Omental fat pad (tissue), 4 donors: ENCODE results near the gene EME2. TPM values are rescaled to one million over a fixed set of nuclear protein-coding genes. Genes with fewer than 3 reads are reported as not detected.

Experiments used
- ATAC-seq: fragments of 150-250 bp; one replicate; pipeline ENCODE4 v1.9.1; 2016; ENCODE audit warnings: mild to moderate bottlenecking, moderate library complexity; ENCODE audit not compliant: low FRiP score
- DNase-seq: peaks from one replicate; pipeline ENCODE4 v3.0.0-alpha.2; 2019; ENCODE audit warnings: low spot score
- CTCF ChIP-seq, 3 donors: fragments of 450-650 bp; IDR thresholded peaks; one replicate each; pipeline ENCODE4 v1.5.1; 2016 to 2017; ENCODE audit warnings: antibody characterized with exemption in 3 of 3, mild to moderate bottlenecking in 3 of 3, moderate library complexity in 2 of 3
- total RNA-seq, 4 donors: library from RNA; depleted of rRNA; stranded (reverse); fragments of >200 nt; gene quantifications; one replicate each; pipeline ENCODE4 v1.1.0, GENCODE V29; 2016

EME2 gene
- total RNA-seq, 4 donors from 2014 or later = 5.9 to 16.2 (median 7.1) TPM

GRCh38 chr16:1809281-1809801 lies 36.7 kb downstream of the EME2 start:
- ATAC-seq (no peak), DNase-seq (no peak)
- no peak for TF ChIP-seq CTCF (IDR thresholded peaks at IDR 0.05)

GRCh38 chr16:1810106-1810505 lies 37.5 kb downstream of the EME2 start:
- no peak for TF ChIP-seq CTCF (IDR thresholded peaks at IDR 0.05)
- DNase-seq = no peak
- ATAC-seq = no peak

GRCh38 chr16:1810536-1810935 lies 37.9 kb downstream of the EME2 start:
- ATAC-seq (no peak), DNase-seq (no peak)
- TF ChIP-seq CTCF (IDR thresholded peaks at IDR 0.05) = no peak

GRCh38 chr16:1812732-1813163 lies 40.1 kb downstream of the EME2 start:
- DNase-seq (no peak), ATAC-seq (peak; percentile 93)
- TF ChIP-seq CTCF (IDR thresholded peaks at IDR 0.05) = no peak

- no peak for DNase-seq
- TF ChIP-seq CTCF (IDR thresholded peaks at IDR 0.05) = no peak
- no peak for ATAC-seq
Measured at GRCh38 chr16:1815461-1815860, 42.9 kb downstream of the EME2 start.

GRCh38 chr16:1816396-1817275 lies 44.0 kb downstream of the EME2 start:
- ATAC-seq (no peak), DNase-seq (no peak)
- TF ChIP-seq CTCF (IDR thresholded peaks at IDR 0.05) = no peak

- no peak for TF ChIP-seq CTCF (IDR thresholded peaks at IDR 0.05)
- DNase-seq (no peak), ATAC-seq (no peak)
Measured at GRCh38 chr16:1817276-1817589, 44.6 kb downstream of the EME2 start.
